Fibroblast of gingiva (primary cell): ENCODE measurements around the gene FAM13B.
A peak's percentile ranks its signal among the peaks of the same experiment; 100 is the strongest.
"Not testable (repeated sequence)": the region's sequence is repeated elsewhere in the genome, so short reads cannot be mapped to it uniquely, and the experiment has no call there.

Experiments used
- DNase-seq: peaks from one replicate; pipeline ENCODE4 v3.0.0-alpha.2; 2011; ENCODE audit warnings: low read depth

FAM13B gene

DNA sequence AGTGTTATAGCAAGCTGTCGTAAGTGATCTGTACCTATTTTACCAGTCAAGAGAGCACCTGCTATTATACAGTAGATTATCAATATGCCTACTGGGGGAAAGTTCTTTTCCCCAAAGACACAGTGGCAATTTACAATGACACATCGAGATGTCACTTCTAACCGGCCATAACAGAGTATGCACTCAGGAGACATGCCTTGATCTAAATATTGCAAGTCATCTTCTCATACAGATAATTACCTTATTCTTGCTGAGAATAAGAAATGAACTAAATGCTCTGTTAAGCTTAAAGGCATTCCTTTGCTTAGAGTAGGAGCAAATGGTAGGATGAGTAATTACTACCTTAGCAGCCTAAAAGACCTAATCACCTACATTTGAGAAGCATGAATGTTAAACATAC, 72.1 kb downstream of the FAM13B start:
- no peak for DNase-seq

DNA sequence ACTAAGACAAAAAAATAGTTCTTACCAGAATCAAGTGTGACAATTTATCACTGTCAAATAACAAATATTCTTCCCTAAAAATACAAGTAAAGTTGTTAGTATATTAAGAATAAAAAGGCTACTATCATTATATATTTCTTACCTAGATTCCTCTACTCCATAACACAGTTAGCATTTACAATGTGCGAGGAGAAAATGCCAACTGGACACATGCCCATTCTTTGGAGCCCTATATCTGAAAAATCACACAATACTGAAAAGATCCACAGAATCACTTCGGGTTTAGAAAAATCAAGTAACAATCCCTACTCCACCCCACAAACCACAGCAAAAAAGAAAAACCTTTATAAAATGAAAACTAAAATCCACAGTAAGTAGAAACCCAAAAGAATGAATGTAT, 72.7 kb downstream of the FAM13B start:
- no peak for DNase-seq

DNA sequence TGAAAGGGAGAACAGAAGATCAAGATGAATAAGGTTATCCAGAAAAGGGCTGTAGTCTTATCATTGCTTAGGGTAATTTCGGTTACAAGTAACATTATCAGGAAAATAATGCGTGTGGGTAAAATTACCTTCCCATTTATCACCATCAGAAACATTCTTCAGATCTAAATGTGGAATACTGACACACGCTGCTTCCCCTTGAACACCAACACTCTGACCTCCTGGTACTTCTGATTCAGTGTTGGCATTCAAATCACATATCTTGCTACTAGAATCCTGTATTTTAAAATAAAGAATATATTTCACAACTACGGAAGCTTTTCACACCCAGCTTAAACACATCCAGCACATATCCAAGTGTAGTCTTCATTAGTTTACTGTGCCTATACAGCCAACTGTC, 73.4 kb downstream of the FAM13B start:
- DNase-seq = no peak

DNA sequence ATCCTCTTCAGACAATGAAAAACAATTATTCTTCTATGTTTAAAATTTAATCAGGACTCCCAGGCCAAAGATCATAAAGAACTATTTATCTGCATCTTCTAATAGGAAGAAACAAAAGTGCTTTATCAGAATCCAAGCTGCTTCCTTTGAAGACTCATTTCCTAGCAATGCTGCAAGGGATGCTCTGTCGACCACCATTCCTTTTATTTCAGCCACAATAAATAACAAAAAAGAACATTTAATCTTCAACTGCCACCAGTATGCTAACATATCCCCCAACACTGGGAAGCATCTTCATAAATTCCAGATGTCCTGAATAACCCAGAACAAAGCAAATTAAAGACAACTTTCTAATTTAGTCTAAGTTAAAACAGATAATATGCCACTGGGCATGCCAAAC, 74.9 kb downstream of the FAM13B start:
- DNase-seq = no peak

DNA sequence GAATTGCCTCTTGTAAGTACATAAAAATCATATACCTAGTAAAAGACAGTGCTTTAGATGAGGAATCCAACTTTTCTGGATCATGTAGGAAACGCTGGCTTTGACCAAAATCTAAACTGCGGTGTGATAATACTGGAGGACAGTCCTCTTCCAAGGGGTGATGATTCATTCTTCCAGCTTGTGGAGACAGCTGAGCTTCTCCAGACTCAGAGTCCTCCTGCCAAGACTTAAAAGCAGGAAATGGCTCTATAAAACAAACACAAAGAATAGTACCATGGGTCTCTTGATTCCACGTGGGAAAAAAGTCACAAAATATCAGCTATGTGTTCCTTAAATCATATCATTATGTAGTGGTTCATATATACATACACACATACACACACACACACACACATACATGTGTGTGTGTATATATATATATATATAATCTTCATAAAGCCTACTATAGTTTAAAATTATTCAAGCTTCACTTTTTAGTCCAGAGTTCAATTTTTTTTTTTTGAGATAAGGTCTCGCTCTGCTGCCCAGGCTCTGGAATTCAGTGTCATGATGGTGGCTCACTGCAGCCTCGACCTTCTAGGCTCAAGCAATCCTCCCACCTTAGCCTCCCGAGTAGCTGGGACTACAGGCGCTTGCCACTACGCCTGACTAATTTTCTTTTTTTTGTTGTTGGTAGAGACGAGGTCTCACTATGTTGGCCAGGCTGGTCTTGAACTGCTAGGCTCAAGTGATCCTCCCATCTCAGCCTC, 78.6 kb downstream of the FAM13B start:
- peak; percentile 78 for DNase-seq

DNA sequence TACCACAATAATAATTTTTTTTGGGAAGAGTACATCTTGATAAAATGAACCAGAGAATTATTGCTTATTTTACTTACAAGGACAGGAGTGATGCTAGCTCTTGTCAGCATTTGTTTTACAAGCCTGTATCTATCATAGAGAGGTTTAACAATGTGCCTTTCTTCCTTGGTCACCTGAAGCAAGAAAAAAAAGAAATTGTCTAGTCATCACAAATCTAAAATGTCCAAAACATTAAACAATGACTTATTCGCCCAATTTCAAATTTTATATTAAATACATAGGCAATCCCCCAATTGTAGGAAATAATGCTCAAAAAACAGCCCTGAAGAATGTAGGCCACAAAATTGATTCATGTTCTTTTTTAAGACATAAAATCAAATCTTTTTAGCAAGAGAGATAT, 87.1 kb downstream of the FAM13B start:
- DNase-seq = no peak

DNA sequence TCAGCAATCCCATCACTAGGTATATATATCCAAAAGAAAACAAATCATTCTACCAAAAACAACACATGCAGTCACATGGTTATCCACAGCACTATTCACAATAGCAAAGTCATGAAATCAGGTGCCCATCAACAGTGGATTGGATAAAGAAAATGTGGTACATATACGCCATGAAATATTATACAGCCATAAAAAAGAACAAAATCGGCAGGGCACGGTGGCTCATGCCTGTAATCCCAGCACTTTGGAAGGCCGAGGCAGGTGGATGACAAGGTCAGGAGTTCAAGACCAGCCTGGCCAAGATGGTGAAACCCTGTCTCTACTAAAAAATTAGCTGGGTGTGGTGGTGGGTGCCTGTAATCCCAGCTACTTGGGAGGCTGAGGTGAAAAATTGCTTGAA, 88.6 kb downstream of the FAM13B start:
- DNase-seq = not testable (repeated sequence)

DNA sequence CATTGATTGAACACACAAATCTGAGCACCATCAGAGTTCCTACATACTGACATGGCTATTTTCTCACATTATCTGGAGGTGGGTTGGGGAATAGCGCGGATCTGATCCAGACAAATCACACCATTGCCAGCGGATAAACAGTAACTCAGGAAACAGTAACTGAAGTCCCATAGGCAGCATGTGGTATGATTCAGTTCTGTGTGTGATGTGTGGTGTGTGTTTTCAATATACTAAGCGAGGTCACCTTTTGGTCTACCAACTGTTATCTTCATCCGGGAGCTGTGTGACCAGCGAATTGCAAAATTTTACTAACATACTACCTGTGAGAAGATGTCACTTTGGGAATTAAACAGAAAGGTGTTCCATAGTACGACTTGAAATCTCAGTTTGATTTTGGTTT, 93.5 kb downstream of the FAM13B start:
- DNase-seq = no peak

DNA sequence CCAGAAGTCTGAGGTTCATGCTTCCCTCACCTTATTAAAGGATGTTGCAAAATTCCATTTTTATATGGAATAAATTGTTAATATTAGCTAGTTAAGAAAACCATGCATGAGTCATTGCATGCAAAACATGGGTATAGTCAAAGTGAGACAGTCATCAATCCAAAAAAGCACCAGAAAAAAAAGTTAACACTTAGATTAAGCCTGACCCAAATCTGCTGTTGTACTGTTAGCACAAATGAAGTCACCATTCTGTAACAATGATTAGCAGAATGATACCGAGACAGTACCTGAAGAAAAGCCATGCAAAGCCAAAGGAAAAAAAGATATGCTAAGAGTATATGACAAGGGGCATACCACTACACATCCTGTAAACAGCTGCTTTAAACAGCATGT, 94.1 kb downstream of the FAM13B start:
- no peak for DNase-seq

DNA sequence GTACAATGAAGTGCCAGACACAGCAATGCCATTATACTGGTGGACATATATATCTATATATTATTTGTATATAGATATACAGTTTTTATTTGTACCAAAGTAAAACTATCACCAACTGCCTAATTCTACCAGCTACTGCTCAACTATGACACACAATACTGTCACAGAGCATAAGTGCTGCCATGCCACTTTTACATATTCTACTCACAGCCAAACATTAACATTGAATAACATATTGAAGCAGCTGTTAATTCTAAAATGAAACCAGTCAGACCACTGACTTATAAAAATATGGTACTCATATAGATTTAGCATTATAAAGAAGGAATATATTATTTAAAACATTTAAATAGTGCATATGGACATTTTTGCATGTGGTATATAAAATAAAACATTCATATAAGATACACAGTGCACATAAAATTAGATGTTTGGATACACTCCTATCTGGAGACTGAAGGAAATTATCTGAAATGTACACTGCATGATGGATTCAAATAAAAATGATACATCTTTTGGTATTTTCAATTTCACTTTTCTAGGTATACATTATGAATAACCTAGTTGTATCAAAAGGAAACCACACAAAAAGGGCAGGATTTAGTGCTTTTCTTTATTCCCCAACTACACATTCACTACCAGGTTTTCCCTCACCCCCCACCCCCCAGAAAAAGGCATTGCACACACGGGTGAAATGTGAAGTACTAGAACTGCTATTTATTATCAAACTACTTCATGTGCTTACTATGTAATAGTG, 94.7 kb downstream of the FAM13B start:
- no peak for DNase-seq

DNA sequence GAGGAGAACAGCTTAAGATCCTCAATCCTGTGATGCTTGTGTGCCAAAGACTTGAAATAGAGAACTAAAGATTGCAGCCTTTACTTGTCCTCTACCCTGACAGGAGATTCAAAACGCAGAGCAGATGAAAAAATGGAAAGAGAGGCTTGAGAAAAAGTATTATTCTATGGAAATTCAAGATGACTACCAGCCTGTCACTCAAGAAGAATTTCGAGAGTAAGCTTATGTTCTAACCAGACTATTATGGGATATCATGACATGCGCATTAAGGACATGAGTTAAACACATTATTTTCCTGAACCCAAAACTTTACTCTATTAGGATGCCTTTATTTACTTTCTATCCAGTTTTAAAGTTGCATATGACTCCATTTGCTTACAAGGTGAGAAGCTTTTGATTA, 97.2 kb downstream of the FAM13B start:
- DNase-seq = no peak

DNA sequence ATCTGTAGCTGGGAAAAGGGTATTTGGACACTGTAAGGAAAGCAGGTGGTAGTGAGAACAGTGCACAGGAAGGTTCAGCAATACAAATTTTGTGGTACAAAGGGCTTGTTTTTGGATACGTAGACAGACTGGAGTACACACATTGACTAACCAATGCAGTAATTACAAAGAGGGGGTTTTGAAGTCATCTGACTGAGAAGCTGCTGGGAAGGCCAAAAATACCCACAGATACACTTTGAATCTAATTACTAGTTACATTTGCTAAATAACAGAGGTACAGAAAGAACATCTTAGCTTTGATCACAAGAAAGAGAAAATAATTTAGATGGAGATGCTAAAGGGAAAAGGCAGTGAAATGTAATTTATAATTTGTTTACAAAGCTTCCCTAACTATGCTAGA, 97.7 kb downstream of the FAM13B start:
- no peak for DNase-seq

DNA sequence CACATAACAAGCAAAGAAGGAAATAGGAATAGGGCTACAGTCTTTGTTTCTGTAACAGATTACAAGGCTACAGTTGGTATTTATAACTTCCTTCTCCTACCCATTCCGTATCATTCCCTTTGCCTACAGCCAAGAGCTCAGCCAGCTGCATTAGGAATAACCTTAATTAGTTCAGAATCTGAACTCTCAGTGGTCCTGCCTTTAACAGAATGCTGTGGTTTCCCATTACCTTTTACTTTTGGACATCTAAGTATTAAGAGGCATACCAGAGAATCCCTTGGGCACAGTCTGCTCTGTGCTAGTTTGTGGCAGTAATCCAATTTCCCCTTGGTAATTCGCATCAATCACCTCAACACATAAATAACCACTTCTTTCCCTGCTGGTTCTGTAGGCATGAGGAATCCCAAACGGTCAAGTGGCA, 99.4 kb downstream of the FAM13B start:
- no peak for DNase-seq

DNA sequence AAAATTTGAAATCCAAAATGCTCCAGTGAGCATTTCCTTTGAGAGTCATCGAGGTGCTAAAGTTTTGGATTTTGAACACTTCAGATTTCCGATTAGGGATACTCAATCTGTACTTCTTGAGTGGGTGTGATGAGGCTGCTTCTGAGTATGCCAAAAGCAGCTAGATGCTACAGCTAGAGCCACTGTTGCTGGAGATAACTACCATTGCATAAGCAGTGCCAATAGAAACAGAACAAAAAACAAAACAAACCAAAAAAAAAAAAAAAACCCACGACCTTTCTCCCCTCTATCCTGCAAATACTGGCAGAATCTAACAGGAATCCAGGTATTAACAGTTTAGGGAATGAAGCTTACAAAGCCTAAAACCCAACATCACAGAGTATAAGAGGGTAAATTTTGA, 100.1 kb downstream of the FAM13B start:
- no peak for DNase-seq

DNA sequence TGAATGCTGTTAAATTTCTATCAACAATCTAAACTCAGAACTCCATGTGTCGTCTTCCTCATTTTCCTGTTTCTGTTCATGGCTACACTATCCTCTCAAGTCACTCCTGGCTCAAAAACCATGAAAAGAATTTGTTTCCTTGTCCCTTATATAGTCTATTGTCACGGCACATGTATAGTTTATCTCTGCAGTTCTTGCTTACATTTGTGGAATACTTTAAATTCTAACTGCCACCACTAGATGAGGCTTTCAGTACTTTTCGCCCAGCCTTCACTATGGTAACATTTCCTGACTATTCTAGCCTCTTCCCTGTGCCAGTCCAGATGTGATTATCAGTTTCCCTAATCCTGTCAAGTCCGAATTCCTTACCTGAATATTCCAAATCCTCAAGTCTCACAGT, 109.0 kb downstream of the FAM13B start:
- DNase-seq = no peak

DNA sequence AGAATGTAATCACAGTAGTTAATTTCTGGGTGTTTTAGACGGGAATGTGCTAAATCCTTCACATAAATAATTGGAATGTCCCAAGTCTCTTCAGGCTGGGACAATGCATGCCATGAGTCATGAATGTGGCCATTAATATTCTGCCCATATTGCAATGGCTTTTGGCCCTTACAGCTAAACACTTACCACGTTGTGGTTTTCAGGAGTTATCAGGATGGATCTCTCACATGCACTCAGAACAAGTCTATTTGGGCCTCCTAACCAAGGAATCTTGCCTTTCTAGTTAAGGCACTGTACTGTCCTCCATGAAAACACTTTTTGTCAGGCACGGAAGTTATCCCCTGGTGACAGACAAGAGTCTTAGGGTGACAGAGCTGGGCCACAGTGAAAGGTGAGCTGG, 110.9 kb downstream of the FAM13B start:
- DNase-seq = no peak

DNA sequence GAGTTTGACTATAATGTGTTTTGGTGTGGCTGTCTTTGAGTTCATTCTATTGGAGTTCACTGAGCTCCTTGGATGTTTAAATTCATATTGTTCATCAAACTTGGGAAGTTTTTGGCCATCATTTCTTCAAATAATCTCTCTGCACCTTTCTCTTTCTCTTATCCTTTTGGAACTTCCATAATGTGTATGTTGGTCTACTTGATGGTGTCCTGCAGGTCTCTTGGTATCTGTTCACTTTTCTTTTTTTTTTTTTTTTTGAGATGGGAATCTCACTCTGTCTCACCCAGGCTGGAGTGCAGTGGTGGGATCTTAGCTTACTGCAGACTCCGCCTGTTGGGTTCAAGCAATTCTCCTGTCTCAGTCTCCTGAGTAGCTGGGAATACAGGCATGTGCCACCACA, 116.0 kb downstream of the FAM13B start:
- no peak for DNase-seq

DNA sequence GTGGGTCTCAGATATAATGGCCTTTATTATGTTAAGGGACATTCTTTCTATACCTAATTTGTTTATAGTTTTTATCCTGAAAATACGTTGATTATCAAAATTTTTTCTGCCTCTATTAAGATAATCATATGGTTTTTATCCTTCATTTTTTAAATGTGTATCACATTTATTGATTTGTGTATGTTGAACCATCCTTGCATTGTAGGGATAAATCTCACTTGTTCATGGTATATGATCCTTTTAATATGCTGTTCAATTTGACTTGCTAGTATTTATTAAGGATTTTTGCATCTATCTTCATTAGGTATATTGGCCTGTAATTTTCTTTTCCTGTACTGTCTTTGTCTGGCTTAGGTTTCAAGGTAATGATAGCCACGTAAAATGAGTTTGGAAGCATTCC, 118.1 kb downstream of the FAM13B start:
- no peak for DNase-seq

DNA sequence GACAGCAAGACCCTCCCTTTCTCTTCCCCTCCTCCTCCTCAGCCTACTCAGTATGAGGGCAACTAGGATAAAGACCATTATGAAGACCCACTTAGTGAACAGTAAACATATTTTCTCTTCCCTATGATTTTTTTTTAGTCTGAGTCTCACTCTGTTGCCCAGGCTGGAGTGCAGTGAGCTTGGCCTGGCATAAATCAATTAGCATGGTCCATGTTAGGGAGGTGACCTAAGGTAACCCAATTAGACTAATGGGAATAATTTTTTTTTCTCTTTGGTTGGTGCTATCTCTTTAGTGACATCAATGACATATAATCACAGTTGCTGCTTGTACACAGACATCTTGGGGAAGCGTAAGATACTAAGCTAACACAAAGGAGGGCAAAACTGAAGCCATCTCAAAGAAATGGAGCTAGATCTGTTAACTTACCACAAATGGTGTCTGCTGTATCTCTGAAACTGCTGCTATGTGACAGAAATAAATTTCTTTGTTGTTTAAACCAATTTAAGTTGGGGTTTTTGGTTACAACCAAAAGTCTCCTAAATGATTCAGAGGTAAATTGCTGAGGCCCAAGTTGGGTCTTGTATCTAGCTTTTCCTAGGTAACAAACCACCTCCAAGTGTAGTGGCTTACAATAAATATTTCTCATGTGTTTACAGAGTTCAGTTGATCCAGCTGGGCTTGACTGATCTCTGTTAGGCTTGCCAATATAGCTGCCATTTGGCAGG, 130.3 kb downstream of the FAM13B start:
- no peak for DNase-seq

DNA sequence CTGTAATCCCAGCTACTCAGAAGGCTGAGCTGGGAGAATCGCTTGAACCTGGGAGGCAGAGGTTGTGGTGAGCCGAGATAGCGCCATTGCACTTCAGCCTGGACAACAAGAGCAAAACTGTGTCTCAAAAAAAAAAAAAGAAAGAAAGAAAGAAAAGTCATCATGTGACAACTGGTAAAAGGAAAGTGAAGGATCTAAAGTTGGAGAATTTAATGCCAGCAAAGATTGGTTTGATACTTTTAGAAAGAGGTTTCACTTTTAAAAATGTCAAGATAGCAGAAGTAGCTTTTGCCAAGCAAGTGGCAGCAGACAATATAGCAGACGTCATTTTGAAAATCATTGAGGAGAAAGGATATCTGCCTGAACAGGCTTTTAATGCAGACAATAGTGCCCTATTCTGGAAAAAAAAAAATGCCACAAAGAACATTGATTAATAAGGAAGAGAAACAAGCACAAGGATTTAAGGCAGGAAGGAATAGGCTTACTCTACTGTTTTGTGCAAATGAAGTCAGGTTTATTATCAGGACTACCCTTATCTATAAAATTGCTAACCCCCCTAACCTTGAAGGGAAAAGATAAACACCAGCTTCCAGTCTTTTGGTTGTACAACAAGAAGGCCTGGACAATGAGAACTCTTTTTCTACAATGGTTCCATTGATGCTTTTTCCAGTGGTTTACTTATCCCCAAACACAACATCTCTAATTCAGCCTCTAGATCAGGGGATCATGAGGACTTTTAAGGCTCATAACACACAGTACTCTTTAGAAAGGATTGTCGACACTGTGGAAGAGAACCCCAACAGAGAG, 131.7 kb downstream of the FAM13B start:
- no peak for DNase-seq

DNA sequence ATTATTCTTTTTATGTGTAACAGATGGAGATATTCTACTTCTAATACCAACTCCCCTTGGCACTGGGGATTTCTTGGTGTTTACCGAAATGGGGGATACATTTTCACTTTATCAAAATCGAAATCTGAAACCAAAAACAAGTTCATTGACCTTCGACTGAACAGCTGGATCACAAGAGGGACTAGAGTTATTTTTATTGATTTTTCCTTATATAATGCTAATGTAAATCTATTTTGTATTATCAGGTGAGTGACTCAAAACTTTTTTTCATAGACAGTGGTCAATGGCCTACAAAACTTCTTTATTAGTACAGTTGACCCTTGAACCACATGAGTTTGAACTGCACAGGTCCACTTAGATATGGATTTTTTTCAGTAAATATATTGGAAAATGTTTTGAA, 133.4 kb downstream of the FAM13B start:
- DNase-seq = no peak

DNA sequence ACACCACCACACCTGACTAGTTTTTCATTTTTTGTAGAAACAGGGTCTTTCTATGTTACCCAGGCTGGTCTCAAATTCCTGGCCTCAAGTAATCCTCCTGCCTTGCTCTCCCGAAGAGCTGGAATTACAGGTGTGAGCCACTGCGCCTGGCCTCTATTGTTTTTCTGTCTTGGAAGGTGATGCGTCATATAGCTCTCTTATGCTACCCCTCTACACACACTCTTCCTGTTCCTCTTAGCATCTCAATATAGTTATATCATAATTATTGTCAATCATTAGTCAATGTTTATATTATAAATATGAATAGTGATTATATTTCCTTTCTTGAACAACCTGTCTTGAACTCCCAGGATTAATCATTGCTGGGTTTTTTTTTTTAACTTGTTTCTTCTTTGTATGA, 136.3 kb downstream of the FAM13B start:
- DNase-seq = no peak
